G401.6 (cell line): ENCODE measurements around the gene FGF10.

Experiments used
- FAIRE-seq: peaks from 2 replicates; lab custom pipeline; 2012; peaks lifted over from hg19 to GRCh38; lab: Jason Lieb, UNC

The FGF10 gene

DNA sequence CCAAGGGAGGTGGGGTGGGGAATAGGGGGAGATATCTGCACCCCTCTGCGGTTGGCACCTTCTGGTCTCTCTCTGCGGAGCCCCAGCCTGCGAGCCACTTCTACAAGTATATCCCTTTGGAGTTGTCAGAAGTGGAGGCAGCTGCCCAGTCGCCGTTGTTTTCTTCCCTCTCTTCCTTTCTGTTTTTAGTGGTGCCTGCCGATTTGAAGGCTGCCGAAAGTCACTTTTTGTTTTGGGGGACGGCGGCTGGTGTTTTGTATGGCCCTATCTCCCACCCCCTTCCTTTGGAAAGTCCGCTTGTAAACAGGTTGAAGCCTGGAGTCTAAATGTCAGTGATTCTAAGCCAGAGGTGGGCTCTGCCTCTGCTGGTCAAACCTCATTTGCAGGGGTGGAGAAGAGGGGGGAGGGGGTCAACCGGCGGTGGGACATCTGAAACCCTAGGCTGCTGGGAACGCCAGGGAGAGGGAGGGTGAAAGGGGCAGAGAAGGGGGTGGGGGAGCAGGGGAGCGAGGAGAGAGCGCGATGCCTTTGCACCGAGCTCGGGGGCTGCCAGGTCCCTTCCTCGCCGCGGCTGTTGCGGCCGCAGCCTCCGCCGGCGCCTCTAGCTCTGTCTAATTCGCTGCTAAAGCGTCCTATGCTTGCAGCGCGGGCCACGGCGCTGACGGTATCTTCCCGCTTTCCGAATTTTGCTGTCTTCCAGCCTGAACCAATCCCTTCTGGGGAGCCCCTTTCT lies at the start of gene FGF10:
FGF10 (minus strand) TSS at position 331 of the 733 bp plus-strand sequence. CDS start 738 bp downstream, outside the sequence.
- FAIRE-seq, result no peak

DNA sequence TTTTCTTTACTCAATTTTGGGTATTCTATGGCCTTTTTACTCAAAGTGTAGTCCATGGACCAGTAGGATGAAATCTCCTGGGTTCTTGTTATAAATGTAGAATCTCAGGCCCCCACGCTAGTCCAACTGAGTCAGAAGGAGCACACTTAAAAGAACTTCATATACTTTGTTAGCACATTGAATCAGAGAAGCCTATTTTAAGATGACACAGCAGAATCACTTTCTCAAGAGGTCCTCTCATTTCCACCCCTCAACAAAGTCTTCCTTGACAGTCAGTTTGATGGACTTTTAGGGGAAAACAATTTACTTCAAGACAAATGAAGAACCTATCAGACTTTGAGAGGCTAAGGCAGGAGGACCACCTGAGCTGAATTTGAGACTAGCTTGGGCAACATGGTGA lies 37.7 kb upstream of the FGF10 start:
- FAIRE-seq, result no peak

- no peak for FAIRE-seq
These were observed 23.1 kb upstream of the FGF10 start for GRCh38 chr5:44412286-44412685.

- FAIRE-seq, result no peak
These were observed 12.9 kb upstream of the FGF10 start for GRCh38 chr5:44402084-44402483.

GRCh38 chr5:44401611-44402010 lies 12.4 kb upstream of the FGF10 start:
- FAIRE-seq, result no peak

DNA sequence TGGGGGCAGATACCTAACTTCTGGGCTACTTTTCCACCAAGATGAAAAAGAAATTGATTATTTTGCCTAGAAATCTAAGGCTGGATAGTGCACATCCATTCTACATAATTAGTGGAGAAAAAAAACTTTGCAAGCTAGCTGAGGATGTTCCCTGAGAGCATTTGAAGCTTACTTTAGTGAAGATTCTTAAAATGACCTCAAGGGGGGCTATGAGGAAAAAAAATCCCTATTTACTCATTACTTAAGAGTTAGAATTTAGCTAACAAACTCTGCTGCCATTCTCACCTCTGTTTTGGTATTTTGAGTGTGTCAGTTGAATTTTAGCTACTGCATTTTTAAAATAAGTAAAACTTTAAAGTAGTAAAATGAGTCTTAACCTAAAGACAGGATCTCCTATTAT lies 9.2 kb upstream of the FGF10 start:
- no peak for FAIRE-seq

GRCh38 chr5:44396312-44396711 lies 7.1 kb upstream of the FGF10 start:
- FAIRE-seq, result no peak

- FAIRE-seq, result no peak
These were observed 1.1 kb upstream of the FGF10 start for GRCh38 chr5:44390351-44390750.

- FAIRE-seq, result no peak
These were observed 563 bp upstream of the FGF10 start for GRCh38 chr5:44389823-44390143.

DNA sequence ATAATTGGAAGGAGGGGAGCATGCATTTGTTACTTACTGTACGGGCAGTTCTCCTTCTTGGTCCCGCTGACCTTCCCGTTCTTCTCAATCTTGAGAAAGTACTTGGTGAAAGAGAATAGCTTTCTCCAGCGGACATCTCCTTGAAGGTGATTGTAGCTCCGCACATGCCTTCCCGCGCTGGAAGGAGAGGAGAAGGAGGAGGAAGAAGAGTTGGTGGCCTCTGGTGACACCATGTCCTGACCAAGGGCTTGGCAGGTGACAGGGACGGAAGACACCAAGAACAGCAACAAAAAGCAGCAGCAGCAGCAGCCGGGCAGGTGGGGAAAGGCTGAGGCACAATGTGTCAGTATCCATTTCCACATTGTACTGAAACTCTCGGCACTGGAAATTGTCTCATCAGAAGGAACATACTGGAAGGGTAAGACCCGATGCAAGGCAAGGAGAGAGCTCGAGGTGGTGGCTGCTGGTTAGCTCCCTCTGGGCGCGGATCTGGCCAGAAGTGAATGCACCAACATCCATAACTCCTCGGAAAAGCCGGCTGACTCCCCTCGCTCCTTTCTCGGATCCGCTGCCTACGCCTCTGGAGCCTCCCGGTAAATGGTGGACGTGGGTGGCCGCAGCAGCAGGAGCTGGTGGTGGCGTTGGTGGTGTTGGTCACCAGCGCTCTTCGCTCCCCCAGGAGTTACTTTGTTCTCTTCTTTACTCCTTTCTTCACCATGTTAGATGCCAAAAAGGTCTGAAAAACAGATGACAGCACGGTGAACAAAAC lies 715 bp downstream of the FGF10 start:
- no peak for FAIRE-seq

DNA sequence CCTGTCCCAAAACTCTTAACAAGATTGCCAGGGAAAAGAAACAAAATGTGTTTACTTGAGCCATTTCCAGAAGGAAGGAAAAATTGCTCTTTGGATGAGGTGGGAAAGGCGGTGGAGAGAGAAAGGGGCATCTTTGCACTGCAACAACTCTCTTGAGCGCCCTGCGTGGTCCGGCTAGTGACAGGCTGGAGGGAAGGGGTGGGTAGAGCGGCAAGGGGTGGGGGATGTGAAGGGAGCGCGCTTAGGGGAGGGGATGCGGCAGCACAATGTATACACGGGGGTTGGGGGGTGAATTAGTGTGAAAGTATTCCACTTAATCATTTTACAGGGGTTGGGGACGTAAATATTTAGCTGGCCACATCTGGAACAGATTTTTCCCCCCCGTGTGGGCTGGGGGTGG lies 1.3 kb downstream of the FGF10 start:
- FAIRE-seq, result no peak

- no peak for FAIRE-seq
These were observed 1.8 kb downstream of the FGF10 start for GRCh38 chr5:44387406-44387805.

GRCh38 chr5:44385291-44385900 lies 3.8 kb downstream of the FGF10 start:
- no peak for FAIRE-seq

DNA sequence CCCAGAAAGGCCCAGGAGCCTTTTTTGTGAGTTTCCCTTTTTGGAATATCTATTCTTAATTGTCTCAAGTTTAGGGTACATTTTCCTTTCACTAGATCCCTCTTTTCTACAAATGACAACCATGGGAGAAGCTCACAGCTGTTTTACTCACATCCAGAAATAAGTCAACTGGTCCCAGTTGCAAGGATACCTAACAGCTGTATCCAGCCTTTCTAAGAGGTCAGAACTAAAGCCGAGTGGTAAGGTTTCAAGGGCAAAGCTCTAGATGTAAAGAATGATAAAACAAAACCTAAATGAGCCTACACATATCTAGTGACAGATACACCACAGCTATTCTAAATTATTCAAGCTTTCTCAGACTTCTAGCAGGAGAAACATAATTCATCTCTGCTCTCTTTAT lies 4.4 kb downstream of the FGF10 start:
- no peak for FAIRE-seq

DNA sequence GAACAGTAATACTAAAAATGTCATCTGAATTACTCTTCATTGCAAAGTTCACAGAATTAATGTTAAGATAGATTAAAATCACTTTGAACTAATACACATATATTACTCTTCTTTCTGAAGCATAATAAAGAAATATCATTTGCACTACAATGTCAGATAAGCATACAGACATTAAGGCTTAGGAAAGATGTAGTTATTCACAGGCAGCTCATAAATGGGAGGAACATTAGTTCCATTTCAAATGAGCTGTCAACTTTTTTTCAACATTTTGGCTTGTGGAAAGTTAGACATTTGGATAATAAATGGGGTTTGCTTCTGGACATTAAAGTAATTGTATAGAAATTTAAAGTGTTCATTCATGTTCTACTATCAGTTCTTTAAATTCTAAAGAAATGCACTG lies 6.3 kb downstream of the FGF10 start:
- FAIRE-seq, result no peak

DNA sequence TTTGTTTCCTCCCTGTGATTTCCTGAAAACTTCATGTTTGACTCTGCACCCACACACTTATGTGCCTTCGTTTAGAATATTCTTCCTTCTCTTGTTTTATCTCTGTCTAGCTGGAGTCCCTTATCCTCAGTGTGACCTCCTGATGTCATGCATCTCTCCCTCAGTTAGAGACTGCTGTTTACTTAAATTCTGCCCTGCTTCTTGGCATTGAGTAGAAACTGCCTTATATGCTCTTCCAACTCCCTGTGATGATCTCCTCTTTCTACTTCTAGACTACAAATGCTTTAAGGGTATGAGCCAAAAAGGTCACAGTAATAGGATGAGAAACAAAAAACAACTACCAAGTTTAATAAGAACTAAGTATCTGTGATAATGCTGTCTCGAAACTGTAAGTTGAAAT lies 12.2 kb downstream of the FGF10 start:
- no peak for FAIRE-seq

DNA sequence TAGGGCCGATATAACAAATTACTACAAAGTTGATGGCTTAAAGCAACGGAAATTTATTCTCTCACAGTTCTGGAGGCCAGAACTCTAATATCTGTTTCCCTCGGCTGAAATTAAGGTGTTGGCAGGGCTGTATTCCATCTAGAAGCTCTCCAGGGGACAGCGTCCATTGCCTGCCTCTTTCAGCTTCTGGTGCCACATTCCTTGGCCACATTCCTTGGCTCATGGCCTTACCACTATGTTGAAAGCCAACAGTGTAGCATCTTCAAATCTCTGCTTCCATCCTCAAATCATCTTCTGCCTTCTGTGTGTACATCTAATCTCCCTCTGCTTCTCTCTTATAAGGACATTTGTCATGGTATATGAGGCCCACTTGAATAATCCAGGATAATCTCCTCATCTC lies 17.2 kb downstream of the FGF10 start:
- no peak for FAIRE-seq

GRCh38 chr5:44367203-44367602 lies 22.0 kb downstream of the FGF10 start:
- FAIRE-seq, result no peak

- FAIRE-seq, result no peak
These were observed 23.9 kb downstream of the FGF10 start for GRCh38 chr5:44365345-44365744.

DNA sequence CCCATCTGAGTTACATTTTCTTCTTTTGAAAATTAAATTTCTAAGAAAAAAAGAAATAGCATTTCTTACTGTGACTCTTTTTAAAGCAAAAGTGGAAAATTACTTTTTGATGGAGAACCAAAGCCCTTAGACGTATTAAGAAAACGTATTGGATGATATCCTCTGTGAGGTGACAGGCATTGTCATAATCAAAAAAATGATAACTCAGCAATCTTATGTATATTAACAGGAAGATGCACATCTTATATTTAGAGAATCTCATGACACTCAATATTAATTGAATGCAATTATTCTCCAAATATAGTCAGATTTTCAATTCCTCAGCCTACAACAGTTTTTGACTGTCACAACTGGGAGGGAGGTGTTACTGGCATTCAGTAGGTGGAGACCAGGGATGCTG lies 25.1 kb downstream of the FGF10 start:
- no peak for FAIRE-seq

DNA sequence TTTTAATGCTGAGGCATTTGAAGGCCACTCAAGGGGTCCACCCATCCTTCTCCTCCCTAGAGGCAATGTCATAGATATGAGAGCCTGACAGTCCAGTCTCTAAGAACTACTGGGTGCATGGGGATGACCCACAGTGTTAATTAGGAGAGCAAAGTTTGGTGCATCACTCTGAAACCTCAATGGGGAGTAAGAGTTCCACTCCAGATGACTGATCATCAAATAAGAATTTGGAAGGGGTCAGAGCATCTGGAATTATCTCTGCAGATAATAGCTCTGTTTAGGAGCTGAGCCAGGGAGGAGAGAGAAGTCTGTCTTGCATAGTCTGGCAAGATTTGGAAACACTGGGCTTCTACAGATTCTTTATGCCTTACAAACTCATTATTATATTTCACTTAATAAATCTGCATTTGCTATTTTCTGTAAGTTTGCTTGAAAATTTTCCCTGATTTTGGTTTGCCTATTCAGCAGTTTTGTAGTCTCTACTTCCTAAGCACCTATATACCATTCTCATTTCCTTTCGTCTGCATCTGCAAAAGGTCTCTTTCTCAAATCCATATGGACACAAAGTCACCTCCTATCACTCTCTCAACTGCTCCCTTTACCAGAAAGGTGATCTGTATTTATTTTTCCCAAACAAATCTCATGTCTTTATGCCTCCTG lies 27.7 kb downstream of the FGF10 start:
- no peak for FAIRE-seq

DNA sequence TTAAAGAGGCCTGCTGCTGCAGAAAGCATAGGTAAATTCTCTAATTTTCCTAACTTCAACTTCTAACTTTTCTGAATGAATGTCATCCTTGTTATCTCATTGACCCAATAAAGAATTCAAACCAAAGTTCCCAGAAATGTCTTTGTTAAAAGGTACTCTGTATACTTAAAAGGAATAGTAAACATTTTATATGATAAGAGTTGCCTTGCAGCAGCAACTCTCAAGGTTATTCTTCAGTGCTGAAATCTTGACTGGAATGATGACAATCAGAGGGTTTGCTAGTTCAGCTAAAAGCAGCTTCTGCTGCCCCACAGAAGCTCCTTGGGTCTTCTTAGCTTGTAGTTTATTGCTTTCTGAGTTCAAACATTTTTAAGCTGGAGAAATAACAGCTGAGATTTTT lies 28.3 kb downstream of the FGF10 start:
- FAIRE-seq, result no peak

DNA sequence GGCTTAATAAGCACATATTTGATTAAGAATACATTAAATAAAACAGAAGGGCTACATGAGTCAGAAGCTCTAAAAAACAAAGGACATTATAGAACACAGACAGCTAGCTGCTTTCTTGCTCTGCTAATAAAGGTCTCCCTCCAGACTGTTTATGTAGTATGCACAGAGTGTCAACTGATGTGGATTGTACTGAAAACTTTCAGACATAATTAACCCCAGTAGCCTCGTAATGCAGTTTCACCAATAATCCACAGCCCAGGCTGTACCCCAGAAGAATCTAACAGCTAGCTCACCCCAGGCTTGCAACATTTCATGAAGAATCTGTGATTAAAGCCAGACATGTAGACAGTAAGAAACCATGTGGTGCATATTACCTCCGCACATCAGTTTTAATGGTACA lies 30.8 kb downstream of the FGF10 start:
- FAIRE-seq, result no peak
